ENCODE results near the gene CADM3.

Gene CADM3

DNA sequence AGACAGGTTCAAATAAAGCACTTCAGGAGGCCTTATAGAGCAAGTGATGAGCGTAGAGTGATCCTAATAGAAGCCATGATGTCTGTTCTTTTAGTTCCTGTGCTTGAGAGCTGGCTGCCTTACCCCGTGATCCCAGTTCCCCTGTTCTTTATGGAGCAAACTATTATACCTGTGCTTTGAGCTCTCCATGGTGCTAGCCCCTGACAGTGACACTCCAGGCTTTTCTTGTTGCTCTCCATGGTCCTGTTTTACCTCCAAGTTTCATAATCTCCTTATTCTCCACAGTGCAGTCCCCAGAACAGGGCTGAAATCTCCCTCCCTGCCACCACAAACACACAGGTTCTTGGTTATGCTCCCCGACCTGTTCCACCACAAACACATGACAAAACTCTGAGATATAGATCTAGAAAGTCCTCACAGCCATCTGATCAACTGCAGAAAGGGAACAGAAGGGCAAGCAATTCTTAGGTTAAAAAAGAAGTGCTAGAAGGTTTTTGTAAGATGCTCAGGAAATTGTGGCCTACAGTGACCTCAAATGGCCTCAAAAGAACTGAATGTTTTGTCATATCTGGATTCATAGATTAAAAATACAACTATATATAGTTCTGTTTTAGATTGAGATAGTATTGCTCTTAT is 6.0 kb downstream of the CADM3 start:
- TF ChIP-seq SIN3A (IDR thresholded peaks at IDR 0.05; ENCODE audit: borderline replicate concordance, insufficient read depth, low read length) (peak; percentile 98; the same call in 1 of the 2 replicates), REST (IDR thresholded peaks at IDR 0.05; ENCODE audit: insufficient read depth in 1 of 2, low read depth in 2 of 2, low read length in 2 of 2) (peak; percentile 96 to 100), TAF1 (IDR thresholded peaks at IDR 0.05; ENCODE audit: borderline replicate concordance, insufficient read depth, low read length) (no peak)

- TF ChIP-seq REST (IDR thresholded peaks at IDR 0.05; ENCODE audit: insufficient read depth in 1 of 2, low read depth in 2 of 2, low read length in 2 of 2): no peak
- no peak for TF ChIP-seq FOXP2 (optimal IDR thresholded peaks at IDR 0.05; ENCODE audit: borderline replicate concordance, extremely low read depth, extremely low read length, insufficient read depth)
- TF ChIP-seq TAF1 (IDR thresholded peaks at IDR 0.05; ENCODE audit: borderline replicate concordance, insufficient read depth, low read length): no peak
- TF ChIP-seq SIN3A (IDR thresholded peaks at IDR 0.05; ENCODE audit: borderline replicate concordance, insufficient read depth, low read length): no peak
- TF ChIP-seq POLR2AphosphoS5 (IDR thresholded peaks at IDR 0.05; ENCODE audit: low read depth, low read length): no peak
These were observed 8.5 kb downstream of the CADM3 start for GRCh38 chr1:159179906-159180305.

- TF ChIP-seq SIN3A (IDR thresholded peaks at IDR 0.05; ENCODE audit: borderline replicate concordance, insufficient read depth, low read length): no peak
- TF ChIP-seq REST (IDR thresholded peaks at IDR 0.05; ENCODE audit: insufficient read depth in 1 of 2, low read depth in 2 of 2, low read length in 2 of 2): no peak
- TF ChIP-seq FOXP2 (optimal IDR thresholded peaks at IDR 0.05; ENCODE audit: borderline replicate concordance, extremely low read depth, extremely low read length, insufficient read depth): no peak
- no peak for TF ChIP-seq POLR2AphosphoS5 (IDR thresholded peaks at IDR 0.05; ENCODE audit: low read depth, low read length)
- TF ChIP-seq TAF1 (IDR thresholded peaks at IDR 0.05; ENCODE audit: borderline replicate concordance, insufficient read depth, low read length): no peak
These were observed 9.1 kb downstream of the CADM3 start for GRCh38 chr1:159180516-159180915.

GRCh38 chr1:159181328-159182024 is 10.1 kb downstream of the CADM3 start:
- no peak for TF ChIP-seq SIN3A (IDR thresholded peaks at IDR 0.05; ENCODE audit: borderline replicate concordance, insufficient read depth, low read length)
- TF ChIP-seq POLR2AphosphoS5 (IDR thresholded peaks at IDR 0.05; ENCODE audit: low read depth, low read length): no peak
- no peak for TF ChIP-seq FOXP2 (optimal IDR thresholded peaks at IDR 0.05; ENCODE audit: borderline replicate concordance, extremely low read depth, extremely low read length, insufficient read depth)
- no peak for TF ChIP-seq TAF1 (IDR thresholded peaks at IDR 0.05; ENCODE audit: borderline replicate concordance, insufficient read depth, low read length)

- TF ChIP-seq POLR2AphosphoS5 (IDR thresholded peaks at IDR 0.05; ENCODE audit: low read depth, low read length) (no peak), FOXP2 (optimal IDR thresholded peaks at IDR 0.05; ENCODE audit: borderline replicate concordance, extremely low read depth, extremely low read length, insufficient read depth) (no peak), REST (IDR thresholded peaks at IDR 0.05; ENCODE audit: insufficient read depth in 1 of 2, low read depth in 2 of 2, low read length in 2 of 2) (no peak), TAF1 (IDR thresholded peaks at IDR 0.05; ENCODE audit: borderline replicate concordance, insufficient read depth, low read length) (no peak), SIN3A (IDR thresholded peaks at IDR 0.05; ENCODE audit: borderline replicate concordance, insufficient read depth, low read length) (no peak)
These were observed 12.8 kb downstream of the CADM3 start for GRCh38 chr1:159184201-159184600.
